Immature natural killer cell (primary cell): ENCODE data around the gene TEX11. TPM values are rescaled to one million over a fixed set of nuclear protein-coding genes. Genes with fewer than 3 reads are reported as not detected.
"Not testable (repeated sequence)": the region's sequence is repeated elsewhere in the genome, so short reads cannot be mapped to it uniquely, and the experiment has no call there.

Experiments used
- DNase-seq, 3 donors: peaks; one replicate each; pipeline ENCODE4 v3.0.0; 2022; ENCODE audit warnings: mixed read lengths in 1 of 3
- H3K27ac Mint-ChIP-seq, 6 donors: one replicate each; pipeline ENCODE4 v1.8.0; 2020; ENCODE audit warnings: mixed read lengths in 6 of 6, mild to moderate bottlenecking in 5 of 6, inconsistent platforms in 4 of 6, moderate library complexity in 3 of 6
- H3K27me3 Mint-ChIP-seq, 3 donors: one replicate each; pipeline ENCODE4 v1.8.0; 2020 to 2021; ENCODE audit warnings: low read depth in 3 of 3, mild to moderate bottlenecking in 3 of 3, mixed read lengths in 3 of 3, moderate library complexity in 3 of 3, inconsistent platforms in 1 of 3
- H3K36me3 Mint-ChIP-seq, 3 donors: one replicate each; pipeline ENCODE4 v1.8.0; 2020; ENCODE audit warnings: mixed read lengths in 3 of 3, inconsistent platforms in 2 of 3, mild to moderate bottlenecking in 2 of 3
- H3K4me1 Mint-ChIP-seq, 2 donors: one replicate each; pipeline ENCODE4 v1.8.0; 2020; ENCODE audit warnings: inconsistent platforms in 2 of 2, mild to moderate bottlenecking in 2 of 2, mixed read lengths in 2 of 2, moderate library complexity in 1 of 2
- H3K4me3 Mint-ChIP-seq, 5 donors: one replicate each; pipeline ENCODE4 v1.8.0; 2020; ENCODE audit warnings: mild to moderate bottlenecking in 5 of 5, mixed read lengths in 5 of 5, inconsistent platforms in 3 of 5, moderate library complexity in 3 of 5
- H3K9me3 Mint-ChIP-seq, 6 donors: one replicate each; pipeline ENCODE4 v1.8.0; 2020; ENCODE audit warnings: mild to moderate bottlenecking in 6 of 6, mixed read lengths in 6 of 6, inconsistent platforms in 4 of 6, moderate library complexity in 3 of 6
- polyA plus RNA-seq, 3 donors: library from polyadenylated mRNA; unstranded; fragments of 300-500 nt; fragmentation: Illumina TruSeq; gene quantifications; one replicate each; pipeline ENCODE4 v1.2.3, GENCODE V29; 2021

Gene TEX11
- polyA plus RNA-seq, 3 donors from 2014 or later: not detected

DNA sequence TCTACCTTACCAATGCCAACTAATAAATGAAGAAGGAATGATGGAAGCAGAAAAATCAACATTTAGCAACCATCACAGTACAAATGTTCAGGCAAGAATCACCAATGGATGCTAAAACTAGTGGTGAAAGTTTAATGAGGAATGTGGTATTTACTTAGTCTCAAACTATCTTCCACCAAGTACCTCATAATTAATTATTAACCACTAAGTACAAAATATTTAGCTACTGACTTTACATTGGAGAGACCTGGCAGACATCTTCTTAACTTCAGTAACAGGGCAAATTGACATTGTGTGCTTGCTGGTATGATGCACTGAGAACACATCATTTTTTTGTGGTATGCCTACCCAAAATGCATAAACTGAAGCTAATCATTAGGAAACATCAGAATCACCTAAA, 381.5 kb downstream of the TEX11 start:
- Mint-ChIP-seq H3K9me3 (no peaks in the 10 kb centered on the region), H3K27ac (no peak overlapping the region), H3K27me3 (peaks cover 0 to 12% (median 2%) of the 10 kb centered on the region in 3 donors), H3K36me3 (no peaks in the 10 kb centered on the region), H3K4me1 (no peaks in the 10 kb centered on the region), H3K4me3 (no peak overlapping the region)
- no peak for DNase-seq

DNA sequence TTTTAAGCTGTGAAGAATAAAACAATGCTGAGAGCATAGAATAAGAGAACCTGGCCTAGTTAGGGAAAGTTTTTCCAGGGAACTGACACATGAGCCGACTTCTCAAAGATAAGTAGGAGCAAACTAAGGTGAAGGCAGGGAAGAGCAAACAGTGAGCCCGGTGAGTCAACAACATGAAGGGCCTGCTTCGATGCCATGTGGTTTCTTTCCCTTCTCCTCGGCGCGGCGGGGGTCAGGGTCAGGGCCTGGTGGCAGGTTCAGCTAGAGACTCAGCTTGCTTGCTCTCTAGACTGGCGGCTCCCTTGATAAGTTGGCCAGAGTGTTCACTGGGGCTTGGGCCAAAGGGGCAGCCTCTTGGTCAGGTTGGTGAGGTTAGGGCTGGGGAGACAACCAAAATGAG, 382.8 kb downstream of the TEX11 start:
- Mint-ChIP-seq H3K27ac (no peak overlapping the region), H3K36me3 (no peaks in the 10 kb centered on the region), H3K9me3 (peaks cover 0 to 2% (median 0%) of the 10 kb centered on the region in 6 donors), H3K27me3 (peaks cover 0 to 12% (median 2%) of the 10 kb centered on the region in 3 donors), H3K4me3 (no peak overlapping the region), H3K4me1 (no peaks in the 10 kb centered on the region)
- no peak for DNase-seq

DNA sequence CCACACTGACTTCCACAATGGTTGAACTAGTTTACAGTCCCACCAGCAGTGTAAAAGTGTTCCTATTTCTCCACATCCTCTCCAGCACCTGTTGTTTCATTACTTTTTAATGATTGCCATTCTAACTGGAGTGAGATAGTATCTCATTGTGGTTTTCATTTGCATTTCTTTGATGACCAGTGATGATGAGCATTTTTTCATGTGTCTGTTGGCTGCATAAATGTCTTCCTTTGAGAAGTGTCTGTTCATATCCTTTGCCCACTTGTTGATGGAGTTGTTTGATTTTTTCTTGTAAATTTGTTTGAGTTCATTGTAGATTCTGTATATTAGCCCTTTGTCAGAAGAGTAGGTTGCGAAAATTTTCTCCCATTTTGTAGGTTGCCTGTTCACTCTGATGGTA, 392.8 kb downstream of the TEX11 start:
- H3K4me1 Mint-ChIP-seq, DNase-seq, H3K36me3 Mint-ChIP-seq, H3K27ac Mint-ChIP-seq, H3K4me3 Mint-ChIP-seq, H3K27me3 Mint-ChIP-seq, H3K9me3 Mint-ChIP-seq: not testable (repeated sequence)

DNA sequence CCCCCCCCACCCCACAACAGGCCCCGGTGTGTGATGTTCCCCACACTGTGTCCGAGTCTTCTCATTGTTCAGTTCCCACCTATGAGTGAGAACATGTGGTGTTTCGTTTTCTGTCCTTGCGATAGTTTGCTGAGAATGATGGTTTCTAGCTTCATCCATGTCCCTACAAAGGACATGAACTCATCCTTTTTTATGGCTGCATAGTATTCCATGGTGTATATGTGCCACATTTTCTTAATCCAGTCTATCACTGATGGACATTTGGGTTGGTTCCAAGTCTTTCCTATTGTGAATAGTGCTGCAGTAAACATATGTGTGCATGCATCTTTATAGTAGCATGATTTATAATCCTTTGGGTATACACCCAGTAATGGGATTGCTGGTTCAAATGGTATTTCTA, 393.2 kb downstream of the TEX11 start:
- H3K27me3 Mint-ChIP-seq, H3K4me3 Mint-ChIP-seq, H3K4me1 Mint-ChIP-seq, H3K9me3 Mint-ChIP-seq, H3K27ac Mint-ChIP-seq, H3K36me3 Mint-ChIP-seq, DNase-seq: not testable (repeated sequence)

DNA sequence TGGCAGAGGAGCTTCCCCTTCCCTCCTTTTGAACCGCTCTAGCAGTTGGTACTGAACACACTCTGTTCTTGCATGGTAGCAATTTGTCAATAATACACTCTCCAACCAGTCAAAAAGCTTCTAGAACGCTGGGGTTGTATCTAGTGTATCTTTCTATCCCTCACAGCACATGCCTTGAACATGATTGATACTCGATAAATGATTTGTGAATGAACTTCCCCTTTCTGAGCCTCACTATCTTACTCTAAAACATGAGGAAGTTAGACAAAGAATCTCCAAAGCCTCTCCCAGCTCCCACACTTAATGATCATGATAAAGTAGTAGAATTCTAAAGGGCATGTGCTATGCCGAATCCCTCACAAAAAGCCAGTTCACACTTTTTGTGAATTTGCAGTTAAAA, 399.4 kb downstream of the TEX11 start:
- DNase-seq: no peak
- no peak overlapping the region for H3K27ac Mint-ChIP-seq
- peaks cover 0 to 2% of the 10 kb centered on the region in 2 donors for H3K4me1 Mint-ChIP-seq
- peaks cover 0 to 8% (median 4%) of the 10 kb centered on the region in 3 donors for H3K27me3 Mint-ChIP-seq
- H3K36me3 Mint-ChIP-seq: no peaks in the 10 kb centered on the region
- no peak overlapping the region for H3K4me3 Mint-ChIP-seq
- H3K9me3 Mint-ChIP-seq: no peaks in the 10 kb centered on the region

DNA sequence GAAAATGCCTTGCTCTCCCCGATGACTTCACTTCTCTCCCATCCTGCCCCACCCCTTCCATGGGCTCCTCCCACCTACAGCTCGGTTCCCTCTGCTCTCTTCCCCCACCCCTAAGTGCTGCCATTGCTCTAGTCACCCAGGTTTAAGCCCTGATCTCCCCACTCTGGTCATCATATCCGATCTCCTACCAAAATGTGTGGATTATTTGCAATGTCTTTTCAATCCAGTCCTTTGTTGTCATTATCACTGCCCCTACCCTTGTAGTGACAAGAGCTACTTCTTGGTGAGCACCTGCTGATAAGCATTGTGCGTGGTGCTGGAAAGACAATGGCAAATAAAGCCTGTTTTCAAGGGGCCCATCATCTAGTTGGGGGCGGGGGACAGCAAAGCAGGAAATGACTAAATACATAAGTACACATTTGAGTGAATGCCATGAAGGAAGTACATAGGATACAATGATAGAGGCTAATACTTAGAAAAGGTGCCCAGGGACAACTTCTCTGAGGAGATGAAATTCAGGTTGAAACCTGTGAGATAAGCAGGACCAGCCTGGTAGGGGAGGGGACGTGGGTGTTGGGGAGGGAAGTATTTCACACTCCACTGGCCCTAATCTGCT, 400.1 kb downstream of the TEX11 start:
- Mint-ChIP-seq H3K36me3 (no peaks in the 10 kb centered on the region), H3K27ac (no peak overlapping the region), H3K4me1 (peaks cover 0 to 2% of the 10 kb centered on the region in 2 donors), H3K4me3 (no peak overlapping the region), H3K9me3 (no peaks in the 10 kb centered on the region), H3K27me3 (peaks cover 0 to 8% (median 4%) of the 10 kb centered on the region in 3 donors)
- no peak for DNase-seq

DNA sequence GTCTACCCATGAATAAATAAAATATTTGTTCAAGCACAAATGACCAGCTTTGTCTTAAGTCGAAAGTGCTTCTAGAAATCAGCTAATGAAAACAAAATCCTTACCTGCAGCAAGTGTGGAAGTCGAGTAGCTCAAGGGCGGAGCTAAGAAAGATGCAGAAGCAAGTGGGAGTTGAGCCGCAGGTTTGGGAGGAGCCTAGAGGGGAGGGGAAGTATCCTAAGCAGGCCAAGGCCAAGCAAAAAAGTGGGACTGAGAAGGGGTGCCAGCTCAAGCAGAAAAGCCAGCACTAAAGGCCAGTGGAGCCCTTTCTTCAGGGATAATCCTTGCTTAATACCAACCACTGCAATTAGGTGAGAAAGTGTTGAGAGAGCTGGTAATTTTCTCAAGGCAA, 403.1 kb downstream of the TEX11 start:
- H3K4me3 Mint-ChIP-seq: no peak overlapping the region

DNA sequence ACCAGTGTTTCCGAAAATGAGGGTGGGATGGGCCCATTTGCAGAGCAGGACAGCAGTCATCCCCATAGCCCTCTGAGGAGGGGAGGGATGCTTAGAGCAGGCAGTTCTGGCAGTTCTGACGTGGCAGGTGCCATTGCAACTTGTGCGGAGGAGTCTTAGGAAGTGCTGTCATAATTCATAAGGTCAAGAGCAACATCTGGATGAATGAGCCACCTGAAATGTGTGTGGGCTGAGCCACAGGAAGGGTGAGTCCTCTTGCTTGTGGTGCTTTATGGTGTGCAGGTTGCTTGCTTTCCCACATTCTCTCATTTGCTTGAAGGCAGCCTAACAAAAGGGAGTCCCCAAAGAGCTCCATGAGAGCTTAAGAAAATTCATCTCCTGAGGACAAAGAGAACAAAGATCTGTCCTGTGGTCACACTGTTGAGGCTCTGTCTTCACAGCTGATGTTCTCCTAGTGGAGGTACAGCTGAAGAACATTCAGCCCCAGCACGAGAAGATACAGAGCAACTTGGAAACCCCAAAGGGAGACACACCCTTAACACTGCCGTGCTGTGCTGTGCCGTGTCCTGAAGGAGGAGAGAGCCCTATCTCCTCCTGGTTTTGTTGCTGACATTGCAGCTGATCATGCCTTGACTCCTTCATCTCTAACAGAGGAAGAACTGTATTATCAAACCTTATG, 403.6 kb downstream of the TEX11 start:
- peaks cover 0 to 8% (median 0%) of the 10 kb centered on the region in 3 donors for H3K36me3 Mint-ChIP-seq
- H3K27me3 Mint-ChIP-seq: peaks cover 0 to 4% (median 2%) of the 10 kb centered on the region in 3 donors
- no peaks in the 10 kb centered on the region for H3K9me3 Mint-ChIP-seq
- no peak for DNase-seq
- H3K4me1 Mint-ChIP-seq: peaks cover 0 to 2% of the 10 kb centered on the region in 2 donors
- H3K4me3 Mint-ChIP-seq: no peak overlapping the region
- peak overlapping the region in 3 of 6 donors; percentile 27 to 64 (median 60) for H3K27ac Mint-ChIP-seq

More for the DNA sequence above, 403.1 kb downstream of the TEX11 start:
- Mint-ChIP-seq H3K36me3 (peaks cover 0 to 8% (median 0%) of the 10 kb centered on the region in 3 donors), H3K4me1 (peaks cover 0 to 2% of the 10 kb centered on the region in 2 donors), H3K27me3 (peaks cover 0 to 8% (median 2%) of the 10 kb centered on the region in 3 donors), H3K9me3 (no peaks in the 10 kb centered on the region), H3K27ac (peak overlapping the region in 2 of 6 donors; percentile 27 to 56)
- DNase-seq: no peak

DNA sequence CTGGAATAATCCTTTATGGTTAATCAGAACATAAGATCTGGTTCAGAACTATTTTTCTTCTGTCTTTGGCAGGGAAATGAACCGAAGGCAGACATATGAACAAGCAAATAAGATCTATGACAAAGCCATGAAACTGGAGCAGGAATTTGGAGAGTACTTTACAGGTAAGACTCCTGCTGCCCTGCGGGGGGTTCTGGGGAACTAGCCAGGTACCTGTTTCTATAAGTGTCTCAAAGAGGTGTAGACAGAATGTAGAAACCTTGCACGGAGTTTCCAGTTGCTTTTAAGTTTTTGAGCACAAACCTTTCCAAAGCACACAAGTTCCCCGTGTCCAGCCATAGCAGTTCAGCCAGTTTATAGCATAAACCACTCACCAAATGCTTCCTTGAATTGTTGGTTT, 407.7 kb downstream of the TEX11 start:
- Mint-ChIP-seq H3K4me1 (peaks cover 0 to 2% of the 10 kb centered on the region in 2 donors), H3K4me3 (no peak overlapping the region), H3K36me3 (peaks cover 0 to 8% (median 0%) of the 10 kb centered on the region in 3 donors), H3K27me3 (peaks cover 0 to under 1% (median 0%) of the 10 kb centered on the region in 3 donors), H3K9me3 (no peaks in the 10 kb centered on the region), H3K27ac (no peak overlapping the region)
- DNase-seq: no peak

DNA sequence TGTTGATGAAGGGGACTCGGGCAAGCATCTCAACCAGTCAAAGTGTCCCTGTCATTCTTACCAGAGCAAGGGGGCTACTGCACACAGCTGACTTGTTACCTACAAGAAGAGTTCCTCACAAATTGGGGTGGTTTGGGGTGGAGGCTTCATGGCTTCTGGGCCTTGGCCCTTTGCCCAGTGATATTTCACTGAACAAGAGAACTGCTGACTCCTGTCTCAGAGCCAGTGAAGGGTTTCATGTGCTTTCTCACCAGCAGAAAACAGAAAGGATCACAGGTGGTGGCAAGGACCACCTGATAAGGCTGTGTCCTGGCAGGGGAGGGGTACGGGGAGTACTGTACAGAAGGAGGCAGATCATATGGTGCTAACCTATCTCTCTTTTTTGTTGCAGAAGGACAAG, 410.4 kb downstream of the TEX11 start:
- Mint-ChIP-seq H3K4me1 (no peaks in the 10 kb centered on the region), H3K4me3 (no peak overlapping the region), H3K36me3 (peaks cover 0 to 10% (median 6%) of the 10 kb centered on the region in 3 donors), H3K27ac (no peak overlapping the region), H3K9me3 (no peaks in the 10 kb centered on the region), H3K27me3 (no peaks in the 10 kb centered on the region)
- no peak for DNase-seq

DNA sequence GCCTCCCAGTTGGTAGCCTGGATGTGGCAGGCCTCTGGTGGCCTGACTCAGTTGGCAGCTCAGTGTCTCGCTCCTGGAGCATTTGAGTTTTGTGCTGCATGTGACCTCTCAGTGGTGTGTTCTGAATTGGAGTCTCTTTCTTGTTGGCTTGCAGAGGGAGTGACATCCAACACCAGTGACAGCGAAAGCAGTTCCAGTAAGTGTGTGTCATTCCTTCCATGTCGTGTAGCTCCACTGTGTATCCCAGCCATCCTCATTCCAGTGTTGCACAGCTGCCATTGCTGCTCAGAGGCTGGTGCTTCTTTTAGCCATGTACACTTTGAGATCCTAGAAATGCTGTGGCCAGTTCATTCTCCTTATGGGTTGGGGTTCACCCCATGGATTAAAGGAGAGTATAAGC, 411.5 kb downstream of the TEX11 start:
- H3K4me1 Mint-ChIP-seq: no peaks in the 10 kb centered on the region
- peaks cover 0 to 10% (median 8%) of the 10 kb centered on the region in 3 donors for H3K36me3 Mint-ChIP-seq
- no peak for DNase-seq
- H3K9me3 Mint-ChIP-seq: no peaks in the 10 kb centered on the region
- no peaks in the 10 kb centered on the region for H3K27me3 Mint-ChIP-seq
- no peak overlapping the region for H3K4me3 Mint-ChIP-seq
- no peak overlapping the region for H3K27ac Mint-ChIP-seq

DNA sequence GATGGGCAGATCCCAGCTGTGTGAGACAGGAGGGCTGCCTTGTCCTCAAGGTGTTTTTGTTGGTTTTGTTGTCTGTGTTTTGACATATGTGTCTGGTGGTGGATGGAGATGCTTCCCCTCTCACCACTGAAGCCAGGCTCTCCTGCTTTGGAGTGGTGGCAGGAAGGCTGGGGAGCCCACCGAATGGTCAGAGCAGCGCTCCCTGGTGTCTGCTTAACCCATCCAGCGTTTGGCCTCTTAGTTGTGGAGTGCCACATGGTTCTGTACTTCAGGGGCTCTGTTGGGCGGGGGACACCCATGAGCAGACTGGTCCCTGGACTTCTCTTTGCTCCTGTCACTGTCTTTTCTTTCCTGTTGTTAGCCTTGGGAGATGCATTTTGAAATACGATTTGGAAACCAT, 412.0 kb downstream of the TEX11 start:
- Mint-ChIP-seq H3K27me3 (no peaks in the 10 kb centered on the region), H3K9me3 (no peaks in the 10 kb centered on the region), H3K27ac (no peak overlapping the region), H3K4me1 (no peaks in the 10 kb centered on the region), H3K36me3 (peaks cover 0 to 10% (median 8%) of the 10 kb centered on the region in 3 donors), H3K4me3 (no peak overlapping the region)
- no peak for DNase-seq

DNA sequence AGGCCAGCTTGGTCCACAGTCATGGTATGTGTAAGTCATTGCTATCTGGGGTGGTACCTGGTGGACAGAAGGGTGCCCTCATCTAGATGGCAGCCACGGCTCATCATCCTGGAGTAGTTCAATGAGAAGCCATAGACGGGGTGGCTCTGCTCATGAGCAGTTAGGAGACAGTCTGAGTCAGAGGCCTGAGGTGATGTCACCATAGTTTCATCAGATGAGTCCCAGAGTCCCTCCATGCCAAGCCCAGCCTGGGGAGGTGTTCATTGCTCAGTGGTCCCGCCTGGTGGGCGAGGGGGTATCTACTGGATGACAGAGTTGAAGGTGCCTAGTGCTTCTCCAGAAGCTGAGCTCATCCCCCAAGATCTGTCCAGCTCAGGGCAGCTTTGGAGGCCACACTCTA, 414.1 kb downstream of the TEX11 start:
- no peaks in the 10 kb centered on the region for H3K27me3 Mint-ChIP-seq
- no peak overlapping the region for H3K4me3 Mint-ChIP-seq
- H3K36me3 Mint-ChIP-seq: peaks cover 0 to 10% (median 8%) of the 10 kb centered on the region in 3 donors
- no peaks in the 10 kb centered on the region for H3K9me3 Mint-ChIP-seq
- no peak overlapping the region for H3K27ac Mint-ChIP-seq
- no peaks in the 10 kb centered on the region for H3K4me1 Mint-ChIP-seq
- no peak for DNase-seq

DNA sequence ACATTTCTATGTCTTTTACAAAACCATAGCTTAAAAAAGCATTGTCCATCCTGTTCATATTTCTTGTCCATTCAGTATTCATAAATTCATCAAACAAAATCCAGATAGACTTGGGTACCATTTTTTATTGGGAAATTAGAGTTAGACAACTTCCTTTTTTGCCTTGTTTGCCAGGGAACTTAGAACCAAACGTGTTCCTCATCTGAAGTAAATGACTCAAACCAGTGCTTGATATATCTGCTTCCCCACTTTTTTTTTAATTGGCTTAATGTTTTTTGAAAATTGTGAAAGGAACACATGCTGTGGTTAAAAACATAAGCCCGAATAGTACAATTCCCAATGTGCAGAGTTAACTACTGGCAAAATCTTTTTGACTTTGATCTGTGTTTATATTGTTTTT, 419.7 kb downstream of the TEX11 start:
- Mint-ChIP-seq H3K9me3 (no peaks in the 10 kb centered on the region), H3K4me3 (no peak overlapping the region), H3K27me3 (peaks cover 0 to 2% (median 2%) of the 10 kb centered on the region in 3 donors), H3K4me1 (no peaks in the 10 kb centered on the region), H3K36me3 (peaks cover 0 to 12% (median 10%) of the 10 kb centered on the region in 3 donors), H3K27ac (no peak overlapping the region)
- no peak for DNase-seq
